Measurements from ENCODE around the gene WDR45B.
"Not testable (repeated sequence)": the region's sequence is repeated elsewhere in the genome, so short reads cannot be mapped to it uniquely, and the experiment has no call there.

Gene WDR45B

GRCh38 chr17:82577300-82577699, 70.9 kb downstream of the WDR45B start:
- no peak for DNase-seq

- not testable (repeated sequence) for DNase-seq
Observed at GRCh38 chr17:82575581-82576221, 72.5 kb downstream of the WDR45B start.

DNA sequence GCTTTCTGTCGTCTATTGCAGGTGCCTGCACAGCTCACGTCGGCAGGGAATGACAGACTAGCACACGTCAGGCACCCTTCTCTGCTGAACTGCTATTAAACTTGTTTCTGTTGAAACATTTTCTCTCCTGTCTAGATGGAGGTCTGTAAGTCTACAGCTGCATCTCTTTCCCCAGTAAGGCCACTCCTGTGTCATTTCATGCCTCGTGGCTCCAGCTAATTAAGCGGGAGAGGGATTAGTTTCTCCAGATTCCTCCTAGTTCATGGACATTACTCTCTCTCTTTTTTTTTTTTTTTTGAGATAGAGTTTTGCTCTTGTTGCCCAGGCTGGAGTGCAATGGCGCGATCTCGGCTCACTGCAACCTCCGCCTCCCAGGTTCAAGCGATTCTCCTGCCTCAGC, 74.2 kb downstream of the WDR45B start:
- DNase-seq = no peak

DNA sequence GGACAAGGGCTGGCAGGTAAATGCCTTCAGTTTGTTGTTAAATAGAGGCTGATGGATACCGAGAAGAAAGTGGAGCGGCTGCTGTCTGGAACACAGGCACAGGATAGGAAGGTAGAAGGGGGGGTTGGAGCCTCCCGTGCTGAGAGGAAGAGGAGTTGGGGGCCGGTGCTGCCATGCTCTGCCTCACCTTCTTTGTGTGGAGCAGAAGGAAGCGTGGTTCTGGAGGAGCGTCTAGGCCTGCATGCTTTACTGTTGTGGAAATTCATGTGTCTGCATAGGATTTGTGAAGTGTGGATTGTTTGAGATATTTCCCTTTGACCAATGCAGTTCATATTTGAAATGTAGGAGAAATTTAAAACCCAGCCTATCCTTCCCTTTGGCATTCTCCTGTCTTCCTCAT, 76.4 kb downstream of the WDR45B start:
- DNase-seq = no peak

GRCh38 chr17:82570277-82570676, 78.0 kb downstream of the WDR45B start:
- no peak for DNase-seq

DNA sequence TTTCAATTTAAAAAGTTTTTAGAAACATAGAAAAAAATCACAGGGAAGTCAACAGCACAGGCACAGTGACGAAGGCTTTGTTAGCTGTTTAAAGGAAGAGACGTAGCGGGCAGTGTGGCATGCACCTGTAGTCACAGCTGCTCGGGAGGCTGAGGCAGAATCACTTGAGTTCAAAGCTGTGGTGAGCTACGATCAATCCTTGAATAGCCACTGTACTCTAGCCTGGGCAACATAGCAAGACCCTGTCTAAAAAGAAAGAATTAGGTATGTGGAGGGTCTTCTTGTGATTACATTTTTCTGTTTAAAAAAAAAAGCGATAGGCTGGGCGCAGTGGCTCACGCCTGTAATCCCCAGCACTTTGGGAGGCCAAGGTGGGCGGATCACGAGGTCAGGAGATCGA, 78.6 kb downstream of the WDR45B start:
- no peak for DNase-seq

- DNase-seq = no peak
Observed at GRCh38 chr17:82568997-82569393, 79.2 kb downstream of the WDR45B start.

GRCh38 chr17:82567286-82567685, 81.0 kb downstream of the WDR45B start:
- no peak for DNase-seq

GRCh38 chr17:82566129-82566960, 81.9 kb downstream of the WDR45B start:
- DNase-seq = no peak

DNA sequence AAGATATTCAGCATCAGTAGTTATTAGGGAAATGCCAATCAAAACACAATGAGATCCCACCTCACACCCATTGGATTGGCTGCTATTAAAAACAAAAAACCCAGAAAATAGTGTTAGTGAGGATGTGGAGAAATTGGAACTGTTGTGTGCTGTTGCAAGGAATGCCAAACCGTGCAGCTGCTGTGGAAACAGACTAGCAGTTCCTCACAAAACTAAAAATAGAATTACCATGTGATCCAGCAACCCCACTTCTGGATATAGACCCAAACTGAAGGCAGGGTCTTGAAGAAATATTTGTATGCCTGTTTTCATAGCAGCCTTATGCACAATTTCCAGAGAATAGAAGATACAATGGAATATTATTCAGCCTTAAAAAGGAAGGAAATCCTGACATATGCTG, 82.7 kb downstream of the WDR45B start:
- DNase-seq = no peak

Measured in cerebellar nuclear complex (tissue), 1 donor.